ENCODE data around the gene CARMIL3.

The CARMIL3 gene

GRCh38 chr14:24117179-24117578 lies 65.4 kb downstream of the CARMIL3 start:
- Histone ChIP-seq H3K9ac (ENCODE audit: low read length) (no peak overlapping the region), H3K9me3 (ENCODE audit: low read length) (no peaks in the 10 kb centered on the region), H3K4me3 (ENCODE audit: low read depth, low read length, poor library complexity, severe bottlenecking) (no peak overlapping the region), H3K27ac (ENCODE audit: low read depth, low read length, poor library complexity, severe bottlenecking) (no peak overlapping the region), H2AFZ (ENCODE audit: low read length) (no peak overlapping the region), H3K4me2 (ENCODE audit: low read length) (no peak overlapping the region), H3K27me3 (ENCODE audit: insufficient read depth, low read length) (no peaks in the 10 kb centered on the region), H4K20me1 (ENCODE audit: insufficient read depth, low read length) (no peaks in the 10 kb centered on the region), H3K79me2 (ENCODE audit: insufficient read depth, low read length) (peaks cover 4% of the 10 kb centered on the region; the same call in 1 of the 2 replicates), H3K9me2 (ENCODE audit: low read depth, low read length) (no peaks in the 10 kb centered on the region), H3K4me1 (ENCODE audit: insufficient read depth, low read length, severe bottlenecking) (peaks cover 18% of the 10 kb centered on the region), H3K36me3 (ENCODE audit: insufficient read depth, low read length) (peaks cover 48% of the 10 kb centered on the region), H3F3A (ENCODE audit: insufficient read depth, low read length) (no peaks in the 10 kb centered on the region)
- TF ChIP-seq EZH2 (IDR thresholded peaks at IDR 0.05; ENCODE audit: borderline replicate concordance, low read length), result no peak
- TF ChIP-seq, protein P1, sequence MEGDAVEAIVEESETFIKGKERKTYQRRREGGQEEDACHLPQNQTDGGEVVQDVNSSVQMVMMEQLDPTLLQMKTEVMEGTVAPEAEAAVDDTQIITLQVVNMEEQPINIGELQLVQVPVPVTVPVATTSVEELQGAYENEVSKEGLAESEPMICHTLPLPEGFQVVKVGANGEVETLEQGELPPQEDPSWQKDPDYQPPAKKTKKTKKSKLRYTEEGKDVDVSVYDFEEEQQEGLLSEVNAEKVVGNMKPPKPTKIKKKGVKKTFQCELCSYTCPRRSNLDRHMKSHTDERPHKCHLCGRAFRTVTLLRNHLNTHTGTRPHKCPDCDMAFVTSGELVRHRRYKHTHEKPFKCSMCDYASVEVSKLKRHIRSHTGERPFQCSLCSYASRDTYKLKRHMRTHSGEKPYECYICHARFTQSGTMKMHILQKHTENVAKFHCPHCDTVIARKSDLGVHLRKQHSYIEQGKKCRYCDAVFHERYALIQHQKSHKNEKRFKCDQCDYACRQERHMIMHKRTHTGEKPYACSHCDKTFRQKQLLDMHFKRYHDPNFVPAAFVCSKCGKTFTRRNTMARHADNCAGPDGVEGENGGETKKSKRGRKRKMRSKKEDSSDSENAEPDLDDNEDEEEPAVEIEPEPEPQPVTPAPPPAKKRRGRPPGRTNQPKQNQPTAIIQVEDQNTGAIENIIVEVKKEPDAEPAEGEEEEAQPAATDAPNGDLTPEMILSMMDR (IDR thresholded peaks at IDR 0.05; ENCODE audit: low read length), result no peak
